IPS-NIHi7 (cell line): ENCODE data around the gene GSTCD.
"Not testable (repeated sequence)": the region's sequence is repeated elsewhere in the genome, so short reads cannot be mapped to it uniquely, and the experiment has no call there.

Experiments
- DNase-seq: peaks from one replicate; pipeline ENCODE4 v3.0.0; 2012; ENCODE audit warnings: mixed read lengths; ENCODE audit errors: extremely low spot score

The GSTCD gene

GRCh38 chr4:105715692-105716278, 7.2 kb downstream of the GSTCD start:
- DNase-seq, result no peak

- DNase-seq, result no peak
Observed at GRCh38 chr4:105719204-105719603, 10.6 kb downstream of the GSTCD start.

GRCh38 chr4:105725623-105726022, 17.0 kb downstream of the GSTCD start:
- DNase-seq, result no peak

- DNase-seq, result not testable (repeated sequence)
Observed at GRCh38 chr4:105729895-105730294, 21.3 kb downstream of the GSTCD start.

- DNase-seq, result not testable (repeated sequence)
Observed at GRCh38 chr4:105735217-105735616, 26.6 kb downstream of the GSTCD start.

- no peak for DNase-seq
Observed at GRCh38 chr4:105741548-105741947, 33.0 kb downstream of the GSTCD start.

- no peak for DNase-seq
Observed at GRCh38 chr4:105748222-105748621, 39.6 kb downstream of the GSTCD start.

GRCh38 chr4:105751718-105752299, 43.2 kb downstream of the GSTCD start:
- DNase-seq, result no peak

GRCh38 chr4:105753361-105753760, 44.8 kb downstream of the GSTCD start:
- DNase-seq, result no peak

GRCh38 chr4:105755375-105755774, 46.8 kb downstream of the GSTCD start:
- no peak for DNase-seq

- DNase-seq, result no peak
Observed at GRCh38 chr4:105758958-105759357, 50.4 kb downstream of the GSTCD start.

- DNase-seq, result peak; percentile 51
Observed at GRCh38 chr4:105765690-105766407, 57.3 kb downstream of the GSTCD start.

- DNase-seq, result no peak
Observed at GRCh38 chr4:105767579-105767978, 59.0 kb downstream of the GSTCD start.

GRCh38 chr4:105770524-105770923, 61.9 kb downstream of the GSTCD start:
- DNase-seq, result not testable (repeated sequence)

- not testable (repeated sequence) for DNase-seq
Observed at GRCh38 chr4:105772065-105772464, 63.5 kb downstream of the GSTCD start.

GRCh38 chr4:105775760-105776415, 67.3 kb downstream of the GSTCD start:
- not testable (repeated sequence) for DNase-seq

- no peak for DNase-seq
Observed at GRCh38 chr4:105780176-105780575, 71.6 kb downstream of the GSTCD start.

GRCh38 chr4:105784761-105785160, 76.2 kb downstream of the GSTCD start:
- no peak for DNase-seq

GRCh38 chr4:105785792-105786191, 77.2 kb downstream of the GSTCD start:
- DNase-seq, result no peak

- no peak for DNase-seq
Observed at GRCh38 chr4:105786748-105787147, 78.2 kb downstream of the GSTCD start.

GRCh38 chr4:105797225-105797624, 88.6 kb downstream of the GSTCD start:
- no peak for DNase-seq

GRCh38 chr4:105805501-105806120, 97.0 kb downstream of the GSTCD start:
- DNase-seq, result no peak
